HEK293 (cell line): Measurements from ENCODE around the gene TMEM250.

ENCODE experiments used
- CTCF ChIP-seq: fragments of 450-650 bp; formaldehyde crosslinking; IDR thresholded peaks from 2 replicates; pipeline ENCODE4 v1.5.1; 2016; ENCODE audit warnings: missing biosample characterization, missing genetic modification characterization
- KLF1 ChIP-seq: fragments of 450-650 bp; formaldehyde crosslinking; IDR thresholded peaks from 2 replicates; pipeline ENCODE4 v1.5.1; 2016; ENCODE audit warnings: missing biosample characterization, missing genetic modification characterization
- MZF1 ChIP-seq: fragments of 450-650 bp; formaldehyde crosslinking; IDR thresholded peaks from 2 replicates; pipeline ENCODE4 v1.5.1; 2017; ENCODE audit warnings: missing biosample characterization, missing genetic modification characterization, borderline replicate concordance
- ZNF404 ChIP-seq: fragments of 450-650 bp; formaldehyde crosslinking; IDR thresholded peaks from 2 replicates; pipeline ENCODE4 v1.5.1; 2017; ENCODE audit warnings: missing biosample characterization, missing genetic modification characterization
- ZSCAN30 ChIP-seq: fragments of 450-650 bp; IDR thresholded peaks from 2 replicates; pipeline ENCODE4 v1.5.1; 2018; ENCODE audit warnings: missing biosample characterization, mild to moderate bottlenecking, missing genetic modification characterization, moderate library complexity

GRCh38 chr9:136095070-136096058, 23.3 kb downstream of the TMEM250 start, which contains the start of gene NACC2:
- TF ChIP-seq KLF1 (tag by site-specific recombination) (no peak), MZF1 (tag by site-specific recombination) (no peak), ZSCAN30 (tag by site-specific recombination) (no peak), CTCF (no peak), ZNF404 (tag by site-specific recombination) (no peak)
